ENCODE results near the gene HERC4. TPM values are rescaled to one million over a fixed set of nuclear protein-coding genes. Genes with fewer than 3 reads are reported as not detected.
A peak's percentile ranks its signal among the peaks of the same experiment; 100 is the strongest.

HERC4 gene
- total RNA-seq, 1 experiment from 2014 or later: 57.4 TPM

DNA sequence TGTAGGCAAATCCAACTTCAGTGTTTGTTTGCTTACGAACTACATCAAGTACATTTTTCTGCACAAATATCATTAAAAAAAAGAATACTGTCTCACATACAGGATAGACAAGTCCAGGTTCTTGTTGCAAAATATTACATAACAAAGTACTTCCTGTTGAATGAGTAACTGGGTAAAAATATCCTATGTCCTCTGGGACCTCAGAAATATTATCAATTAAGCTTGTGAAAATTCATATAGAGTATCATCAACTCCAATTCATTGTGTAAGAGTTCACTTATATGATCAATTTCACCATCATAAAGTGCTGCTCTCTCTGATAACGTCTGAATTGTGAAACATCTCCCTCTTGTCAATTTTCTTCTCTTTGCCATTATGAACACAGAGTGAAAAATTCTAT is 22.6 kb downstream of the HERC4 start:
- no peak overlapping the region for H3K9ac ChIP-seq (ENCODE audit: low read length)
- no peak overlapping the region for H3K4me2 ChIP-seq (ENCODE audit: low read length)
- DNase-seq (peak; percentile 36), ATAC-seq (no peak)
- ChIA-PET POLR2A (ENCODE audit: unreplicated experiment) (no interaction called here), CTCF (no interaction called here)
- H4K20me1 ChIP-seq (ENCODE audit: low read length): no peaks in the 10 kb centered on the region
- peaks cover 14% of the 10 kb centered on the region; the same call in 1 of the 2 replicates for H3K36me3 ChIP-seq (ENCODE audit: low read depth, low read length)
- TF ChIP-seq CTCF (conservative IDR thresholded peaks at IDR 0.05; ENCODE audit: low read depth, low read length) (no peak), EZH2phosphoT487 (IDR thresholded peaks at IDR 0.05; ENCODE audit: borderline replicate concordance, low read length) (no peak), EZH2 (IDR thresholded peaks at IDR 0.05; ENCODE audit: low read length, unreplicated experiment) (no peak)
- H3K9me3 ChIP-seq (ENCODE audit: low read length): no peaks in the 10 kb centered on the region
- no TSS peak for BruUV-seq (replicated peaks)
- H3K9me2 ChIP-seq (replicated peaks; ENCODE audit: low read length): no peaks in the 10 kb centered on the region
- no peak overlapping the region for H2AFZ ChIP-seq (ENCODE audit: low read length)
- intact Hi-C loops (cut with micrococcal nuclease): no loop called here
- H3K27me3 ChIP-seq (ENCODE audit: low read length): no peaks in the 10 kb centered on the region
- H3F3A ChIP-seq (ENCODE audit: low read length, unreplicated experiment): peaks cover 5% of the 10 kb centered on the region
- 0 out of 2 replicates have a peak, but pooled peaks cover 10% of the 10 kb centered on the region for H3K79me2 ChIP-seq (ENCODE audit: low read length)
- H3K27ac ChIP-seq (ENCODE audit: low read length): no peak overlapping the region
- peaks cover 15% of the 10 kb centered on the region for H3K4me1 ChIP-seq (ENCODE audit: insufficient read depth, low read length)
- H3K4me3 ChIP-seq (ENCODE audit: low read length): no peak overlapping the region

GRCh38 chr10:68049289-68050078 is 25.6 kb downstream of the HERC4 start:
- intact Hi-C loops (cut with micrococcal nuclease): no loop called here

More at GRCh38 chr10:68049289-68050078, 25.6 kb downstream of the HERC4 start:
- Histone ChIP-seq H3K27me3 (ENCODE audit: low read length) (no peaks in the 10 kb centered on the region), H3K36me3 (ENCODE audit: low read depth, low read length) (peaks cover 8% of the 10 kb centered on the region; the same call in 1 of the 2 replicates), H3K4me2 (ENCODE audit: low read length) (no peak overlapping the region), H3F3A (ENCODE audit: low read length, unreplicated experiment) (peaks cover 5% of the 10 kb centered on the region), H3K9ac (ENCODE audit: low read length) (no peak overlapping the region), H3K9me3 (ENCODE audit: low read length) (no peaks in the 10 kb centered on the region), H3K27ac (ENCODE audit: low read length) (no peak overlapping the region), H4K20me1 (ENCODE audit: low read length) (no peaks in the 10 kb centered on the region), H3K4me3 (ENCODE audit: low read length) (no peak overlapping the region), H3K79me2 (ENCODE audit: low read length) (peaks cover 23% of the 10 kb centered on the region), H3K4me1 (ENCODE audit: insufficient read depth, low read length) (peaks cover 15% of the 10 kb centered on the region), H2AFZ (ENCODE audit: low read length) (no peak overlapping the region), H3K9me2 (replicated peaks; ENCODE audit: low read length) (no peaks in the 10 kb centered on the region)
- no TSS peak for BruUV-seq (replicated peaks)
- no peak for DNase-seq
- no peak for TF ChIP-seq EZH2 (IDR thresholded peaks at IDR 0.05; ENCODE audit: low read length, unreplicated experiment)
- no peak for TF ChIP-seq EZH2phosphoT487 (IDR thresholded peaks at IDR 0.05; ENCODE audit: borderline replicate concordance, low read length)
- TF ChIP-seq CTCF (conservative IDR thresholded peaks at IDR 0.05; ENCODE audit: low read depth, low read length): no peak
- CTCF ChIA-PET: no interaction called here
- ATAC-seq: no peak
- POLR2A ChIA-PET (ENCODE audit: unreplicated experiment): no interaction called here

Measured in PC-3 (cell line).